Measurements from ENCODE around the gene SYNJ2. TPM values are rescaled to one million over a fixed set of nuclear protein-coding genes. Genes with fewer than 3 reads are reported as not detected.

Gene SYNJ2
- total RNA-seq, 1 experiment from 2014 or later = 70.0 TPM

DNA sequence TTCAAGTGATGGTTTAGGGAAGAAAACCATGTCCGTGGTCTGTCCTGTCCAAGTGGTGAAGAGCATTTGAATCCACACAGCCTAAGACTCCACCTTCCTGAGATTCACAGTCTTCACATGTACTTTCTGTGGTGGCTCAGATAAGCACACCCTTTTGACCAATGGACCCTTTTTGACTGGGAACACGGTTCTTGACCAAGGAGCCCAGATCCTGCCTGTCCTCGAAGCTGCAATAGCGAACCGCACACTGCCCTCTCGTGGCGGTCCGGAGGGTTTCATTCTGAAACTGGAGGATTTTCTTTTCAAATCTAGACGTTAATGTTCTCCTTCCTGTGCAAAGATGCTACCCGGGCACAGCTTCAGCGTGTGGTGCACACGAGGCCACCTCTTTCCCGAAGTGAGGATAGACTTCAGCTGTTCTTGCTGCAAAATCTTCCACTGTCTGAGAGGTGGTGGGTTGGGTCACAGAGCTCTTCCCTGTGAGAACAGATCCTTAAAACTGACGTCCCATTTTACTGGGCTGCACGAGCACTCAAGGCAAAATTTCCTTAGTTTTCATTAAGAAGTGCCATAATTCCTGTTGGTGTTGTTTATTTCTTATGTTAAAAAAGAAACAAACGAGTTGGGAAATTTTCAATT is 90.5 kb downstream of the SYNJ2 start:
- POLR2A ChIA-PET = no interaction called here
- in situ Hi-C loops (cut with HindIII; ENCODE audit: low pct_unique_long_range_greater_than_20kb, low sequenced_read_pairs) (no loop called here), intact Hi-C loops (cut with micrococcal nuclease; ENCODE audit: unreplicated experiment) (no loop called here)
- no peaks in the 10 kb centered on the region for H3K9me3 ChIP-seq (ENCODE audit: control insufficient read depth, insufficient read depth, low read depth, low read length)
- no peak for DNase-seq (ENCODE audit: low read depth, low spot score)
- ATAC-seq = peak; percentile 77
- no peak overlapping the region for H3K4me3 ChIP-seq (ENCODE audit: low read depth in 2 of 2, low read length in 2 of 2)
- TF ChIP-seq, protein P1, sequence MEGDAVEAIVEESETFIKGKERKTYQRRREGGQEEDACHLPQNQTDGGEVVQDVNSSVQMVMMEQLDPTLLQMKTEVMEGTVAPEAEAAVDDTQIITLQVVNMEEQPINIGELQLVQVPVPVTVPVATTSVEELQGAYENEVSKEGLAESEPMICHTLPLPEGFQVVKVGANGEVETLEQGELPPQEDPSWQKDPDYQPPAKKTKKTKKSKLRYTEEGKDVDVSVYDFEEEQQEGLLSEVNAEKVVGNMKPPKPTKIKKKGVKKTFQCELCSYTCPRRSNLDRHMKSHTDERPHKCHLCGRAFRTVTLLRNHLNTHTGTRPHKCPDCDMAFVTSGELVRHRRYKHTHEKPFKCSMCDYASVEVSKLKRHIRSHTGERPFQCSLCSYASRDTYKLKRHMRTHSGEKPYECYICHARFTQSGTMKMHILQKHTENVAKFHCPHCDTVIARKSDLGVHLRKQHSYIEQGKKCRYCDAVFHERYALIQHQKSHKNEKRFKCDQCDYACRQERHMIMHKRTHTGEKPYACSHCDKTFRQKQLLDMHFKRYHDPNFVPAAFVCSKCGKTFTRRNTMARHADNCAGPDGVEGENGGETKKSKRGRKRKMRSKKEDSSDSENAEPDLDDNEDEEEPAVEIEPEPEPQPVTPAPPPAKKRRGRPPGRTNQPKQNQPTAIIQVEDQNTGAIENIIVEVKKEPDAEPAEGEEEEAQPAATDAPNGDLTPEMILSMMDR (IDR thresholded peaks at IDR 0.05) = peak; percentile 91
- no peak for TF ChIP-seq TCF7L2 (IDR thresholded peaks at IDR 0.05; ENCODE audit: low read depth, low read length)
- peaks cover 10% of the 10 kb centered on the region for H3K36me3 ChIP-seq (ENCODE audit: control insufficient read depth, insufficient read depth, low read length)
- H3K4me1 ChIP-seq (ENCODE audit: control insufficient read depth, insufficient read depth, low read length) = peaks cover 40% of the 10 kb centered on the region
- peak overlapping the region; percentile 85 for H3K27ac ChIP-seq (ENCODE audit: low read length)
- BruUV-seq (replicated peaks) = TSS peak; percentile 11
- CTCF ChIA-PET = interaction anchor here (0.7 to 1.0 kb wide), 3 partner anchors 69 to 90 kb away, joined by 4 to 7 read pairs (median 6); no protein-coding TSS in a partner anchor
- H3K27me3 ChIP-seq (ENCODE audit: control insufficient read depth, insufficient read depth, low read length) = no peaks in the 10 kb centered on the region

DNA sequence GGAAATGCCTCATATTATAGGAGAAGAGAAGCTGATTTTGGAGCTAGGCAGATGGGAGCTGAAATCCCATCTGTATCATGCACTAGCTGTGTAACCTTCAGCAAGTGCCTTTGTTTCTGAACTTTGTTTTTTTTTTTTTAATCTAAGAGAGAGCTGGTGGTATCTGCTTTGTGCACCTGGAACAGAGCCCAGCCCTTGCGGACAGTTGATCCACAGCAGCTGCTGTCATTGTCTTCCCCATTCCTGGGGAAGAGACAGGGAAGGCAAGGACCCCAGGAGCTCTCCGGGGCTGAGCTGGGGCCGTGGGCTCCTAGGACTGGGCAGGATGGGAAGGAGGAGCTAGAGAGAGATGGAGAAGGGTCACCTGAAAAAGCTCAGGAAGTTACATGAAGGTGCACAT is 92.1 kb downstream of the SYNJ2 start:
- Histone ChIP-seq H3K4me3 (ENCODE audit: low read depth in 2 of 2, low read length in 2 of 2) (no peak overlapping the region), H3K27me3 (ENCODE audit: control insufficient read depth, insufficient read depth, low read length) (no peaks in the 10 kb centered on the region), H3K9me3 (ENCODE audit: control insufficient read depth, insufficient read depth, low read depth, low read length) (no peaks in the 10 kb centered on the region), H3K27ac (ENCODE audit: low read length) (no peak overlapping the region), H3K36me3 (ENCODE audit: control insufficient read depth, insufficient read depth, low read length) (peaks cover 20% of the 10 kb centered on the region), H3K4me1 (ENCODE audit: control insufficient read depth, insufficient read depth, low read length) (peaks cover 28% of the 10 kb centered on the region)
- ATAC-seq (no peak), DNase-seq (ENCODE audit: low read depth, low spot score) (no peak)
- POLR2A ChIA-PET = interaction anchor here (0.7 kb wide), 1 partner anchor 13 kb away, joined by 4 read pairs; no protein-coding TSS in a partner anchor
- intact Hi-C loops (cut with micrococcal nuclease; ENCODE audit: unreplicated experiment) = no loop called here
- BruUV-seq (replicated peaks) = no TSS peak
- in situ Hi-C loops (cut with HindIII; ENCODE audit: low pct_unique_long_range_greater_than_20kb, low sequenced_read_pairs) = no loop called here
- TF ChIP-seq POLR2AphosphoS5 (IDR thresholded peaks at IDR 0.05; ENCODE audit: low read depth, low read length) = no peak
- no peak for TF ChIP-seq SIN3A (IDR thresholded peaks at IDR 0.05; ENCODE audit: borderline replicate concordance, insufficient read depth, low read depth, low read length)
- TF ChIP-seq, protein P1 (IDR thresholded peaks at IDR 0.05) = no peak
- no peak for TF ChIP-seq TCF7L2 (IDR thresholded peaks at IDR 0.05; ENCODE audit: low read depth, low read length)
- TF ChIP-seq, protein P2, sequence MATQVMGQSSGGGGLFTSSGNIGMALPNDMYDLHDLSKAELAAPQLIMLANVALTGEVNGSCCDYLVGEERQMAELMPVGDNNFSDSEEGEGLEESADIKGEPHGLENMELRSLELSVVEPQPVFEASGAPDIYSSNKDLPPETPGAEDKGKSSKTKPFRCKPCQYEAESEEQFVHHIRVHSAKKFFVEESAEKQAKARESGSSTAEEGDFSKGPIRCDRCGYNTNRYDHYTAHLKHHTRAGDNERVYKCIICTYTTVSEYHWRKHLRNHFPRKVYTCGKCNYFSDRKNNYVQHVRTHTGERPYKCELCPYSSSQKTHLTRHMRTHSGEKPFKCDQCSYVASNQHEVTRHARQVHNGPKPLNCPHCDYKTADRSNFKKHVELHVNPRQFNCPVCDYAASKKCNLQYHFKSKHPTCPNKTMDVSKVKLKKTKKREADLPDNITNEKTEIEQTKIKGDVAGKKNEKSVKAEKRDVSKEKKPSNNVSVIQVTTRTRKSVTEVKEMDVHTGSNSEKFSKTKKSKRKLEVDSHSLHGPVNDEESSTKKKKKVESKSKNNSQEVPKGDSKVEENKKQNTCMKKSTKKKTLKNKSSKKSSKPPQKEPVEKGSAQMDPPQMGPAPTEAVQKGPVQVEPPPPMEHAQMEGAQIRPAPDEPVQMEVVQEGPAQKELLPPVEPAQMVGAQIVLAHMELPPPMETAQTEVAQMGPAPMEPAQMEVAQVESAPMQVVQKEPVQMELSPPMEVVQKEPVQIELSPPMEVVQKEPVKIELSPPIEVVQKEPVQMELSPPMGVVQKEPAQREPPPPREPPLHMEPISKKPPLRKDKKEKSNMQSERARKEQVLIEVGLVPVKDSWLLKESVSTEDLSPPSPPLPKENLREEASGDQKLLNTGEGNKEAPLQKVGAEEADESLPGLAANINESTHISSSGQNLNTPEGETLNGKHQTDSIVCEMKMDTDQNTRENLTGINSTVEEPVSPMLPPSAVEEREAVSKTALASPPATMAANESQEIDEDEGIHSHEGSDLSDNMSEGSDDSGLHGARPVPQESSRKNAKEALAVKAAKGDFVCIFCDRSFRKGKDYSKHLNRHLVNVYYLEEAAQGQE (IDR thresholded peaks at IDR 0.05; ENCODE audit: insufficient read depth in 1 of 2, low read depth in 2 of 2, low read length in 1 of 2) = no peak
- CTCF ChIA-PET = interaction anchor here (0.6 kb wide), 2 partner anchors 46 to 80 kb away, joined by 6 to 8 read pairs; no protein-coding TSS in a partner anchor
